Raji (cell line): ENCODE results near the gene HEBP2.

Experiments
- POLR2A ChIP-seq: IDR thresholded peaks from 2 replicates; pipeline ENCODE4 v1.6.1; 2011; ENCODE audit warnings: low read depth, low read length, control low read depth; ENCODE audit not compliant: insufficient read depth

Gene HEBP2

DNA sequence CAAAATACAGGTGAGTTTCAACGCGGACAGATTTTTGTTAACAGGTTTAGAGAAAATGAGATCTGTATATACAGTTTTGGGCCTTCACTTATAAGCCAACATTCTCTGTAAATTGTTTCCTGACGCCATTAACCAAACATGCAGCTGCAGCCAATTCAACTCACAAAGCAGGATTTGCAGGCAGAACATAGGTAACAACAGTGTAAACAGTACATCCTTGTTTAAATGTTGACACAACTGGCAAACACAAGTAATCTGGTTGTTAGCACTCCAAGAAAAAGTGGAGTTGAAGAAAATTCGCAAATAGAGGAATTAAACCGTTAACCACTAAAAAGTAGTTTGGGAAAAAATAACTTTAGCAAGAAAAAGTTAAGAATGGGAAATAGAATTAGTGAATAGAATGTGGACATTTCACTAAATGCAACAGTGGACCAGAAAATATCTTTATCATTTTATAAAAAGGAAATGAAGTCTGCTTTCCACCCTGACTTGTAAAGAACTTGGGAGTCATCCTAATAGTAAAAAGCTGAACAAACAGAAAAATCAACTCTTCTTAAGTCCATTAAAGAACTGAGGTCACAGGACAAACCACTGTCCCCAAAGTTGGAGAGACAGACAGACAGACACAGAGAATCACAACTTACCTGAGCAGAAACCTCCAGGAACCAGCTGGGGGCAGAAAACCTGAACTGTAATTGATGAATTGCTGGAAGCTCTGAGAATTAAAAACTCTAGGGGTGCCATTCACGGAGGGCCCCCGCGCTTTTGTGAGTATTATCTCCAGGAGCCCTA lies 16.2 kb upstream of the HEBP2 start:
- no peak for TF ChIP-seq POLR2A

DNA sequence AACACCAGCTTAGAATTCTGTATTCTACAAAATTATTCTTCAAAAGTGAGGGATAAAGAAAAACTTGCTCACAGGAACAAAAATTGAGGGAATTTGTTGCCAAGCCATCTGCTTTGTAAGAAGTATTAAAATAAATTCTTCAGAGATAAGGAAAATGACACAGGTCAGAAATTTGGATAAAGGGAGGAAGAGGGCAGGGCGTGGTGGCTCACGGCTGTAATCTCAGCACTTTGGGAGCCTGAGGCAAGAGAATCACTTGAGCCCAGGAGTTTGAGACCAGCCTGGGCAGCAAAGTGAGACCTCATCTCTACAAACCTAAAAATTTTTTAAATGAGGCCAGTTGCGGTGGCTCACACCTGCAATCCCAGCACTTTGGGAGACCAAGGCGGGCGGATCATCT lies 14.5 kb upstream of the HEBP2 start:
- TF ChIP-seq POLR2A: no peak

DNA sequence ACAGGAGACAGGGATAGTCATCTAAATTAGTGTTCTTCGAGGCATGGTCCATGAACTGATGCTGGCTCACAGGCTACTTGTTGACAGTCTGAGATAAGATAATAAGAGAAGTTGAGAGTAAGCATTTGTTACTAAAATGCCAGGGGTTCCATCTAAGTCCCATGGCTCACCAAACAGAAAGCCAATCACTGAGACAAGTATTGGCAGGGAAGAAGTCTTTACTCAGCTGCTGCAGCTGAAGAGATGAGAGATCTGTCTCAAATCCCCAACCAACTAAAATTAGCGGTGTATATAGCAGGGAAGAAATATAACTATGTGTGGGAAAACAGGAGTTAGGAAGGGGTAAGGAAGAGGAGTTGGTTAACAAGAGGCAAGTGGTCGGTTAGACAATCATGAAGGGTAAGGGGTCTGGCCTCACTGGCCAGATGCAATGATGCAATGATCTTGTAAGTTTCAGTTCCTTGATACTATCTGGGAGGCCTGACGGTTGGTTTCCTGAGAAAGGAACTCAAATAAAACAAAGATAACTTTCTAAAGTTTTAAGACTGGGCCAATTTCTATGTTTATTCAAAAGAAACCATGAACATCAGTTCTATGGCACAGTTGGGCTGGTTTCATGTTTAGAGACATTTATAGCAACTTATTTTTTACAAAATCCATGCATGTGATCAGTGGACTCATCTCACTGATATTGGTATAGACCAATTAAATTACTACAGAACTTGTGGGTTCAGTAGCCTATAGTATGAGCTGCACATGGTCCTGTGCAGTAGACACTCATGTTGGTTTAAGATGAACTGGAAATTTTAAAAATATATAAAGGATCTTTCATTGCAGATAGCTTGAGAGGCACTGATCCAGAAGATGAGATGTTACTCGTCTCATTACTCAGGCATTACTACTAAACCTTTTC lies 9.9 kb upstream of the HEBP2 start:
- TF ChIP-seq POLR2A: no peak

DNA sequence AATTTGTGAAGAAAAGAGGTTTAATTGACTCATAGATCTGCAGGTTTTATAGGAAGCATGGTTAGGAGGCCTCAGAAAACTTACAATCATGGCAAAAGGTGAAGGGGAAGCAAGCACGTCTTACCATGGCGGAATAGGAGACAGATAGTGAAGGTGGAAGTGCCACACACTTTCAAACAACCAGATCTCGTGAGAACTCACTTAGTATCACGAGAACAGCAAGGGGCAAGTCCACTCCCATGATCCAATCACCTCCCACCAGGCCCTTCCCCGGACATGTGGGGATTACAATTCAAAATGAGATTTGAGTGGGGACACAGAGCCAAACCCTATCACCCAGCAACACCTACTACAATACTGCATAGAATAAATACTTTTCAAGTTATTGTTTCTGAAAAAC lies 7.3 kb upstream of the HEBP2 start:
- no peak for TF ChIP-seq POLR2A

DNA sequence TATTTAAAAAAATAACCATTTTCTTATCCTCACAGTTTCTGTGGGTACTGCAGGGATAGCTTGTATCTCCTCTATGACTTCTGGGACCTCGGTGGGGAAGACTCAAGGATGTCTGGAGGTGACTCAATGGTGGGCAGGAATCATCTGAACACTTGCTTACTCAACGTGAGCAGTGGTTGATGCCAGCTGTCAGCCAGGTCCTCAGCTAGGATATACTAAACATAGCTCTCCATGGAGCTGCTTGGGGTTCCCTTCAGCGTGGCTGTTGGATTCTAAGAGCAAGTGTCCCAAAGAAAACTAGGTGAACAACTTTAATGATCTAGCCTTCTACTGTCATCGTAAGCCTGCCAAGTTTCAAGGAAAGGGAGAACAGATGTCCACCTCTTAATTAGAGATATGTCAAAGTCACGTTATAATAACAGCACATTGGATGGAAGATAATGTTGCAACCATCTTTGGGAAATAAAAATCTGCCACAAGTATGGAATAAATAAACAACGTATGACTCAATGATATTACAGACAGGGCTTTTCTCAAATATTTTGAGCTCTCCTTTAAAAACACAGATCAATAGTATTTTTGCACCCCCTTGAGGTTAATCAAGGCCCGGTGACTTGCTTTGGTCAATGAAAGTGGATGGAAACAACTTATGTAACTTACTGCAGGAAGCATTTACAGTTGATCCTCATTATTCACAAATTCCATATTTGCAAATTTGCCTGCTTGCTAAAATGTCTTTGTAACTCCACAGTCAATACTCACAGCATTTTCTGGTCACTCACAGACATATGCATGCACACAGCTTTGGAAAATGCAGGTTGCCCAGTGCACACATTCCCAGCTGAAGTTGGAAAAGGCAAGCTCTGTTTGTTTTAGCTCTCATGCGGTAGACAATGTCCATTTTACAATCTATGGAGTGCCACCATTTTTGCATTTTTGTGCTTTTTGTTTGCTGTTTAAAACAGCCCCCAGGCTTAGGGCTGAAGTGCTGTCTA lies 6.6 kb upstream of the HEBP2 start:
- no peak for TF ChIP-seq POLR2A

DNA sequence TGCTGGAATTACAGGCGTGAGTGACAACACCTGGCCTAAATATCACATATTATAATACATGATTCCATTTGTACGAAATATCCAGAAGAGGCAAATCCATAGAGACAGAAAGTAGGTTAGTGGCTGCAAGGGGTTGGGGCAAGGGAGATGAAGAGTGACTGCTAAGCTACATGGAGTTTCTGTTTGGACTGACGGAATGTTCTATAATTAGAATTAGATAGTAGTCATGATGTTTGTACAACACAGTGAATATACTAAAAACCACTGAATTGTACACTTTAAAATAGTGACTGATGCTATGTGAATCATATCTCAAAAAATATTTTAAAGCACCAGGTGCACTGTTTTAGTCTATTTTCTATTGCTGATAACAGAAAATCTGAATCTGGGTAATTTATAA lies 3.7 kb upstream of the HEBP2 start:
- TF ChIP-seq POLR2A: no peak

DNA sequence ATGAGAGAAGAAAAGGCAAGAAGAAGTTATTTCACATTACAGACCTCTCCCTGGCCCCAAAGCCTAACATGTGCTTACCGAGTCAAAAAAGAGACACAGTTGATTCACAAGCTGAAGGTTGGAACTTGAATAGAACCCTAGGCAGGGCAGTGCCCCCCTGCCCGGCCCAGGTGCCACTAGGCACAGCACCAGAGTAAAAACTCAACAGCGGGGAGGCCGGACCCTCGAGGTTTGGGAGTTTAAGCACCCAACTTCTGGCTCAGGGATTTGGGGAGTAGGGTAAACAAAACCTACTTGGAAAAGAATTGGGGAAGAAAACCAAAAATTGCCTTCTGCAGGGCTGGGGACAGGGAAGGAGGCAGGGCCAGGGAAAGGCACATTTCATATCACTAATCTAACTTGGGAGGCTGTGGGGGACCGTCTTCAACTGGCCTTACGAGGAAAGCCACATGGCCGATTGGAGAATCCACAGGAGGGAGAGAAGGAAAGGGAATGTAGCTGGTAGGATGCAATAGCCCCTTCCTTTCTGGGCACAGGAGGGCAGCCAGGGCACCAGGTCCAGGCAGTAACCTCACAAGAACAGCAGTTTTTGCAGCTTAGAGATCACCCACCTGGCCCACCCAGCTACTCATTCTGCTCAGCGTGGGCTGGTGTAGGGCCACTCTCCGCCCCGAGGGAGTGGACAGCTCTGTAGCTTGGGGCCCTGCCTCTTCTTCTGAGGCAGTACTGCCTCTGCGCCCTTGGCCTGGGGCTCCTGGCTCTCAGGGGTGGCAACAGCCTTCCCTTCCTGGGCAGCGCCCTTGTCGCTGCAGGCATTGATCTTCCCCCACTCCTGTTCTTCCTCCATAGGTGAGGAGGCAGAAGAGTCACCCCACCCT lies 1.8 kb upstream of the HEBP2 start:
- no peak for TF ChIP-seq POLR2A

DNA sequence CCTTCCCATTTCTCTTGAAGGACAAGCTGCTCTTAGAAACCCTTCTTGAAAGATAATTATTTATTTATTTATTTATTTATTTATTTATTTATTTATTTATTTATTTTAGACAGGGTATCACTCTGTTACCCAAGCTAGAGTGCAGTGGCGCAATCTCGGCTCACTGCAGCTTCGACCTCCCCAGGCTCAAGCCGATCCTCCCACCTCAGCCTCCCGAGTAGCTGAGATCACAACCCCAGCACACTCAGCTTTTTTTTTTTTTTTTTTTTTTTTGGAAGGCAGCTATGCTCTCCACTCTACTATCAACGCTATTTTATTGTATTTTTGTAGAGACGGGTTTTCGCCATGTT lies 1.2 kb upstream of the HEBP2 start:
- no peak for TF ChIP-seq POLR2A

DNA sequence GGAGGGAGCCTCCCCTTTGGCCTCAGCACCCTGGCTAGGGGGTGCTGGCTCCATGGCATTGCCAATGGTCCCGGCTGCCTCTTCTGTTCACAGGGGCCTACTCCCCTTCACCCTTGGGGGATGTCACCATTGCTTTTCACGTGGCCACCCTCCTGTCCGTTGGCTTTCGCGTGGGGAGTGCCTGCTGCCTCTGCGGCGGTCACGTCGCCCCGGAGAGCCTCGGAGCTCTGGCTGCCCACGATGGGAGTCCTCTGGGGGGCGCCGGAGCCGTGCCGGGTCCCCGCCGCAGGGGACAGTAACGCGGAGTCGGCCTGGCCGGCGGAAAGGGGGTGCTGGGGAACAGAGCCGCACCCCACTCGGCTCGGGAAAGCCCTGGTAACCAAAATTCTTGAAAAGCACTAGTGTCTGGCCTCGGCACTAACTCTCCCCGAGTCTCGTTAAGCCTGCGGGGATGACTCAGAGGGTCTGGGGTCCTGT lies 661 bp upstream of the HEBP2 start:
- TF ChIP-seq POLR2A: no peak

DNA sequence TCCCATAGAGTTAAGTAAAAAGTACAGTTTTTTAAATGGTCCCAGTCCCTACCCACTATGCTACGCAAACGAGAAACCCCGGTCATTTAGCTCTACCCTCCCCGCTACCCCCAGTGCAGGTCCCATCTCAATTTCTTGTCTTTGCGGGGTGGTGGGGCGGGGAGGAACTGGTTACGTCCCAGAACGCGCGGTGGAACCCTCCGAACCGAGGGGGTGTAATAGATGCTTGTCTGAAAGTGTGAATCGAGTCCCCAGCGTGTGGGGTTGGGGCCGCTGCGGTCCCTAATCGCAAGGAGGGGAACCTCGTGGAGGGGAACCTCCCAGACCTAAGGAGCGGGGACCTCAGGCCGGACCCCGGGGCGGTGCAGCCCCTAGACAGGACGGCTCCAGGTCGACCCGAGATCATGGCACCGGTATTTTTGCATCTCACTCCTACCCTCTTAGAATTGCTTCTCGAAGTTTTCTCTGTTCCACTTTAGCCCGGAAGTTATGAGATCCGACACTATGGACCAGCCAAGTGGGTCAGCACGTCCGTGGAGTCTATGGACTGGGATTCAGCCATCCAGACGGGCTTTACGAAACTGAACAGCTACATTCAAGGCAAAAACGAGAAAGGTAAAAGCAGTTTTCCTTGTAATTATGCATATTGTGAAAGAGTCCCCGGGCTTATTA lies 779 bp downstream of the HEBP2 start:
- TF ChIP-seq POLR2A: no peak

DNA sequence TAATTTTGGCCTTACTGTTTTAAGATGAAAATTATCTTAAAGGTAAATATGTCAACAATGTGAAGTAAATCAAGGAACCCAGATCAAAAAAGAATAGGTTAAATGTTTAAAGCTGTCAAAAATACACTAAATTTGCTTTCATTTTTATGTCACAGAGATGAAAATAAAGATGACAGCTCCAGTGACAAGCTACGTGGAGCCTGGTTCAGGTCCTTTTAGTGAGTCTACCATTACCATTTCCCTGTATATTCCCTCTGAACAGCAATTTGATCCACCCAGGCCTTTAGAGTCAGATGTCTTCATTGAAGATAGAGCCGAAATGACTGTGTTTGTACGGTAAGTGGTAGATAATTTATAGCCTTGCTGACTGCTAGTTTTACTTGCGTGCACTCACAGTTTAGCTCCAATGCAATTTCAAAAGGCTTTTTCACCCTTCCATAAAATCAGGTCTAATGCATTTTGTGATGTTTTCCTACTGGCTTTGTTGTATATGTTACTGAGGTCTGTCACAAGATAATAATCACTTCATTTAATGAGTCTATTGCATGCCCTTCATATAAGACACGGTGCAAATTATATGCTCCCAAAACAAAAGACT lies 1.9 kb downstream of the HEBP2 start:
- TF ChIP-seq POLR2A: no peak

DNA sequence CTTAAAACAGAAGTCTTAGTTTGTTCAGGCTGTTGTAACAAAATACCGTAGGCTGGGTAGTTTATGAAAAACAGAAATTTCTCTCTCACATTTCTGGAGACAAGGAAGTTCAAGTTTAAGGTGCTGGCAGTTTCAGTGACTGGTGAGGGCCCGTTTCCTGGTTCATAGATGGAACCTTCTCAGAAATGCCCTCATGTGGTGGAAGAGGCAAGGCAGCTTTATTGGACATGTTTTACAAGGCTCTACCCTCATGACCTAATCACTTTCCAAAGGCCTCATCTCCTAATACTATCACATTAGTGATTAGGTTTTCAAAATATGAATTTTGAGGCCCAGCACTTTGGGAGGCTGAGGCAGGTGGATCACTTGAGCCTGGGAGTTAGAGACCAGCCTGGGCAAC lies 2.4 kb downstream of the HEBP2 start:
- TF ChIP-seq POLR2A: no peak
